MM.1S (cell line): ENCODE measurements around the gene MT1B.

Experiments
- DNase-seq: peaks from one replicate; pipeline ENCODE4 v3.0.0-alpha.2; 2015
- H2AFZ ChIP-seq: fragments of 300-600 bp; sonication (generic); 2 replicates; pipeline ENCODE4 v1.6.0; 2016; ENCODE audit warnings: antibody characterized with exemption, low read length
- H3F3A ChIP-seq: fragments of 300-600 bp; sonication (generic); 2 replicates; pipeline ENCODE4 v1.6.1; 2016; ENCODE audit warnings: mild to moderate bottlenecking, antibody characterized with exemption, low read length, moderate library complexity, mixed read lengths; ENCODE audit not compliant: insufficient read depth
- H3K27ac ChIP-seq: fragments of 300-600 bp; sonication (generic); 2 replicates; pipeline ENCODE4 v1.5.1; 2016; ENCODE audit warnings: mild to moderate bottlenecking, low read length
- H3K27me3 ChIP-seq: fragments of 300-600 bp; sonication (generic); replicated peaks from 2 replicates; pipeline ENCODE4 v1.6.0; 2016; ENCODE audit warnings: low read length; ENCODE audit not compliant: insufficient read depth
- H3K36me3 ChIP-seq: fragments of 300-600 bp; sonication (generic); replicated peaks from 2 replicates; pipeline ENCODE4 v1.6.1; 2016; ENCODE audit warnings: mild to moderate bottlenecking, low read length, mixed read lengths; ENCODE audit not compliant: insufficient read depth
- H3K4me1 ChIP-seq: fragments of 300-600 bp; sonication (generic); 2 replicates; pipeline ENCODE4 v1.6.1; 2016; ENCODE audit warnings: low read length, mixed read lengths
- H3K4me2 ChIP-seq: fragments of 300-600 bp; sonication (generic); 2 replicates; pipeline ENCODE4 v1.6.0; 2016; ENCODE audit warnings: low read depth, low read length
- H3K4me3 ChIP-seq: fragments of 300-600 bp; sonication (generic); 2 replicates; pipeline ENCODE4 v1.5.1; 2016; ENCODE audit warnings: low read length, mixed read lengths
- H3K79me2 ChIP-seq: fragments of 300-600 bp; sonication (generic); 2 replicates; pipeline ENCODE4 v1.6.1; 2016; ENCODE audit warnings: mixed run types, low read length, mixed read lengths
- H3K9ac ChIP-seq: fragments of 300-600 bp; sonication (generic); 2 replicates; pipeline ENCODE4 v1.6.1; 2016; ENCODE audit warnings: low read length, mixed read lengths
- H3K9me2 ChIP-seq: fragments of 300-600 bp; sonication (generic); replicated peaks from 2 replicates; pipeline ENCODE4 v1.6.1; 2016; ENCODE audit warnings: mild to moderate bottlenecking, low read length, mixed read lengths; ENCODE audit not compliant: insufficient read depth
- H3K9me3 ChIP-seq: fragments of 300-600 bp; sonication (generic); replicated peaks from 2 replicates; pipeline ENCODE4 v1.6.1; 2016; ENCODE audit warnings: mild to moderate bottlenecking, low read length, mixed read lengths; ENCODE audit not compliant: insufficient read depth
- H4K20me1 ChIP-seq: fragments of 300-600 bp; sonication (generic); 2 replicates; pipeline ENCODE4 v1.6.1; 2016; ENCODE audit warnings: mild to moderate bottlenecking, low read length, moderate library complexity, mixed read lengths; ENCODE audit not compliant: insufficient read depth
- CTCF ChIP-seq: fragments of 300-600 bp; sonication (generic); IDR thresholded peaks from 2 replicates; pipeline ENCODE4 v1.5.1; 2016; ENCODE audit warnings: antibody characterized with exemption, low read length, mixed read lengths
- EZH2 ChIP-seq: fragments of 300-600 bp; sonication (generic); optimal IDR thresholded peaks from 2 replicates; pipeline ENCODE3; 2017; ENCODE audit warnings: low read depth, mild to moderate bottlenecking, antibody characterized with exemption, low read length, mixed read lengths
- EZH2phosphoT487 ChIP-seq: fragments of 300-600 bp; sonication (generic); IDR thresholded peaks from 2 replicates; pipeline ENCODE4 v1.6.1; 2018; ENCODE audit warnings: antibody characterized with exemption, low read length

The MT1B gene

GRCh38 chr16:56701534-56701933 is 49.8 kb downstream of the MT1B start:
- Histone ChIP-seq H3F3A (no peaks in the 10 kb centered on the region), H3K27ac (no peak overlapping the region), H3K79me2 (no peaks in the 10 kb centered on the region), H2AFZ (peak overlapping the region; percentile 43), H3K4me3 (no peak overlapping the region), H3K9me2 (no peaks in the 10 kb centered on the region), H3K4me1 (no peaks in the 10 kb centered on the region), H3K36me3 (no peaks in the 10 kb centered on the region), H3K4me2 (peak overlapping the region; percentile 27; the same call in 1 of the 2 replicates), H3K27me3 (no peaks in the 10 kb centered on the region), H4K20me1 (no peaks in the 10 kb centered on the region), H3K9ac (no peak overlapping the region), H3K9me3 (no peaks in the 10 kb centered on the region)
- DNase-seq = no peak
- TF ChIP-seq EZH2 (no peak), EZH2phosphoT487 (no peak), CTCF (no peak)
